Measurements from ENCODE around the gene PTPN14. TPM values are rescaled to one million over a fixed set of nuclear protein-coding genes. Genes with fewer than 3 reads are reported as not detected.
A peak's percentile ranks its signal among the peaks of the same experiment; 100 is the strongest.

PTPN14 gene
- total RNA-seq, 2 experiments from 2014 or later: 2.7 to 2.8 TPM

- H3K4me1 Mint-ChIP-seq (ENCODE audit: low read depth): peaks cover 7% of the 10 kb centered on the region
- H3K27me3 Mint-ChIP-seq (ENCODE audit: low read depth): no peaks in the 10 kb centered on the region
- no peaks in the 10 kb centered on the region for H3K9me3 Mint-ChIP-seq
- DNase-seq: no peak
- no peak overlapping the region for H3K27ac Mint-ChIP-seq
- no peak overlapping the region for H3K4me3 Mint-ChIP-seq
- intact Hi-C loops (cut with micrococcal nuclease): no loop called here
- CTCF ChIA-PET: no interaction called here
- no peaks in the 10 kb centered on the region for H3K36me3 Mint-ChIP-seq (ENCODE audit: low read depth)
Measured at GRCh38 chr1:214419650-214420049, 131.8 kb downstream of the PTPN14 start.

GRCh38 chr1:214418391-214418790 lies 133.0 kb downstream of the PTPN14 start:
- CTCF ChIA-PET: no interaction called here
- intact Hi-C loops (cut with micrococcal nuclease): no loop called here
- H3K9me3 Mint-ChIP-seq: no peaks in the 10 kb centered on the region
- H3K4me3 Mint-ChIP-seq: no peak overlapping the region
- no peak overlapping the region for H3K27ac Mint-ChIP-seq
- peaks cover 7% of the 10 kb centered on the region for H3K4me1 Mint-ChIP-seq (ENCODE audit: low read depth)
- H3K36me3 Mint-ChIP-seq (ENCODE audit: low read depth): no peaks in the 10 kb centered on the region
- no peaks in the 10 kb centered on the region for H3K27me3 Mint-ChIP-seq (ENCODE audit: low read depth)
- no peak for DNase-seq

GRCh38 chr1:214417545-214418210 lies 133.7 kb downstream of the PTPN14 start:
- H3K4me3 Mint-ChIP-seq: no peak overlapping the region
- DNase-seq: no peak
- no peaks in the 10 kb centered on the region for H3K9me3 Mint-ChIP-seq
- no peaks in the 10 kb centered on the region for H3K27me3 Mint-ChIP-seq (ENCODE audit: low read depth)
- no peaks in the 10 kb centered on the region for H3K36me3 Mint-ChIP-seq (ENCODE audit: low read depth)
- CTCF ChIA-PET: no interaction called here
- peaks cover 9% of the 10 kb centered on the region for H3K4me1 Mint-ChIP-seq (ENCODE audit: low read depth)
- no peak overlapping the region for H3K27ac Mint-ChIP-seq
- intact Hi-C loops (cut with micrococcal nuclease): no loop called here

GRCh38 chr1:214416858-214417257 lies 134.5 kb downstream of the PTPN14 start:
- no peaks in the 10 kb centered on the region for H3K36me3 Mint-ChIP-seq (ENCODE audit: low read depth)
- H3K9me3 Mint-ChIP-seq: no peaks in the 10 kb centered on the region
- H3K4me3 Mint-ChIP-seq: no peak overlapping the region
- H3K27ac Mint-ChIP-seq: no peak overlapping the region
- peaks cover 9% of the 10 kb centered on the region for H3K4me1 Mint-ChIP-seq (ENCODE audit: low read depth)
- no peak for DNase-seq
- H3K27me3 Mint-ChIP-seq (ENCODE audit: low read depth): no peaks in the 10 kb centered on the region
- CTCF ChIA-PET: no interaction called here
- intact Hi-C loops (cut with micrococcal nuclease): no loop called here

- Mint-ChIP-seq H3K27me3 (ENCODE audit: low read depth) (no peaks in the 10 kb centered on the region), H3K9me3 (no peaks in the 10 kb centered on the region), H3K27ac (no peak overlapping the region), H3K4me1 (ENCODE audit: low read depth) (peaks cover 9% of the 10 kb centered on the region), H3K36me3 (ENCODE audit: low read depth) (no peaks in the 10 kb centered on the region), H3K4me3 (no peak overlapping the region)
- DNase-seq: no peak
- CTCF ChIA-PET: interaction anchor here (1.1 kb wide), 1 partner anchor 50 kb away, joined by 3 read pairs; no protein-coding TSS in a partner anchor
- intact Hi-C loops (cut with micrococcal nuclease): no loop called here
Measured at GRCh38 chr1:214416417-214416816, 135.0 kb downstream of the PTPN14 start.

- H3K4me3 Mint-ChIP-seq: no peak overlapping the region
- peaks cover 4% of the 10 kb centered on the region for H3K9me3 Mint-ChIP-seq
- no peak for DNase-seq
- H3K27me3 Mint-ChIP-seq (ENCODE audit: low read depth): no peaks in the 10 kb centered on the region
- peaks cover 1% of the 10 kb centered on the region for H3K36me3 Mint-ChIP-seq (ENCODE audit: low read depth)
- intact Hi-C loops (cut with micrococcal nuclease): no loop called here
- peaks cover 9% of the 10 kb centered on the region for H3K4me1 Mint-ChIP-seq (ENCODE audit: low read depth)
- no peak overlapping the region for H3K27ac Mint-ChIP-seq
- CTCF ChIA-PET: no interaction called here
Measured at GRCh38 chr1:214415131-214415530, 136.3 kb downstream of the PTPN14 start.

- Mint-ChIP-seq H3K9me3 (peaks cover 4% of the 10 kb centered on the region), H3K27ac (no peak overlapping the region), H3K36me3 (ENCODE audit: low read depth) (peaks cover 1% of the 10 kb centered on the region), H3K4me3 (no peak overlapping the region), H3K4me1 (ENCODE audit: low read depth) (peaks cover 9% of the 10 kb centered on the region), H3K27me3 (ENCODE audit: low read depth) (no peaks in the 10 kb centered on the region)
- intact Hi-C loops (cut with micrococcal nuclease): no loop called here
- CTCF ChIA-PET: no interaction called here
- no peak for DNase-seq
Measured at GRCh38 chr1:214414691-214415090, 136.7 kb downstream of the PTPN14 start.

- CTCF ChIA-PET: no interaction called here
- H3K4me1 Mint-ChIP-seq (ENCODE audit: low read depth): peaks cover 4% of the 10 kb centered on the region
- no peaks in the 10 kb centered on the region for H3K27me3 Mint-ChIP-seq (ENCODE audit: low read depth)
- H3K36me3 Mint-ChIP-seq (ENCODE audit: low read depth): peaks cover 1% of the 10 kb centered on the region
- peaks cover 4% of the 10 kb centered on the region for H3K9me3 Mint-ChIP-seq
- intact Hi-C loops (cut with micrococcal nuclease): no loop called here
- H3K4me3 Mint-ChIP-seq: no peak overlapping the region
- H3K27ac Mint-ChIP-seq: no peak overlapping the region
- DNase-seq: peak; percentile 12
Measured at GRCh38 chr1:214413315-214413714, 138.1 kb downstream of the PTPN14 start.

GRCh38 chr1:214404571-214405213 lies 146.7 kb downstream of the PTPN14 start:
- CTCF ChIA-PET: interaction anchor here (0.6 to 1.2 kb wide), 3 partner anchors 168 to 375 kb away, joined by 3 read pairs; no protein-coding TSS in a partner anchor
- H3K9me3 Mint-ChIP-seq: no peaks in the 10 kb centered on the region
- H3K36me3 Mint-ChIP-seq (ENCODE audit: low read depth): no peaks in the 10 kb centered on the region
- DNase-seq: no peak
- intact Hi-C loops (cut with micrococcal nuclease): loop anchor here (2.0 kb wide), 1 partner anchor 24 kb away; no protein-coding TSS in a partner anchor
- H3K4me1 Mint-ChIP-seq (ENCODE audit: low read depth): peaks cover 7% of the 10 kb centered on the region
- peak overlapping the region; percentile 5 for H3K27ac Mint-ChIP-seq
- no peak overlapping the region for H3K4me3 Mint-ChIP-seq
- H3K27me3 Mint-ChIP-seq (ENCODE audit: low read depth): no peaks in the 10 kb centered on the region

- Mint-ChIP-seq H3K4me3 (no peak overlapping the region), H3K27me3 (ENCODE audit: low read depth) (no peaks in the 10 kb centered on the region), H3K9me3 (no peaks in the 10 kb centered on the region), H3K27ac (peak overlapping the region; percentile 31), H3K4me1 (ENCODE audit: low read depth) (peaks cover 9% of the 10 kb centered on the region), H3K36me3 (ENCODE audit: low read depth) (no peaks in the 10 kb centered on the region)
- CTCF ChIA-PET: interaction anchor here (0.6 to 1.2 kb wide), 2 partner anchors 180 to 375 kb away, joined by 3 read pairs; no protein-coding TSS in a partner anchor
- intact Hi-C loops (cut with micrococcal nuclease): loop anchor here (2.0 kb wide), 1 partner anchor 25 kb away; no protein-coding TSS in a partner anchor
- DNase-seq: no peak
Measured at GRCh38 chr1:214404154-214404553, 147.2 kb downstream of the PTPN14 start.

- H3K27ac Mint-ChIP-seq: no peak overlapping the region
- peaks cover 12% of the 10 kb centered on the region for H3K4me1 Mint-ChIP-seq (ENCODE audit: low read depth)
- H3K27me3 Mint-ChIP-seq (ENCODE audit: low read depth): no peaks in the 10 kb centered on the region
- no peak overlapping the region for H3K4me3 Mint-ChIP-seq
- DNase-seq: no peak
- CTCF ChIA-PET: interaction anchor here (1.2 kb wide), 1 partner anchor 181 kb away, joined by 3 read pairs; no protein-coding TSS in a partner anchor
- H3K9me3 Mint-ChIP-seq: no peaks in the 10 kb centered on the region
- no peaks in the 10 kb centered on the region for H3K36me3 Mint-ChIP-seq (ENCODE audit: low read depth)
- intact Hi-C loops (cut with micrococcal nuclease): no loop called here
Measured at GRCh38 chr1:214403431-214403830, 148.0 kb downstream of the PTPN14 start.

GRCh38 chr1:214402613-214403083 lies 148.8 kb downstream of the PTPN14 start:
- Mint-ChIP-seq H3K36me3 (ENCODE audit: low read depth) (no peaks in the 10 kb centered on the region), H3K9me3 (no peaks in the 10 kb centered on the region), H3K27me3 (ENCODE audit: low read depth) (no peaks in the 10 kb centered on the region), H3K4me1 (ENCODE audit: low read depth) (peaks cover 17% of the 10 kb centered on the region), H3K4me3 (no peak overlapping the region), H3K27ac (no peak overlapping the region)
- CTCF ChIA-PET: no interaction called here
- intact Hi-C loops (cut with micrococcal nuclease): no loop called here
- DNase-seq: no peak

- H3K36me3 Mint-ChIP-seq (ENCODE audit: low read depth): no peaks in the 10 kb centered on the region
- H3K4me1 Mint-ChIP-seq (ENCODE audit: low read depth): peaks cover 27% of the 10 kb centered on the region
Measured at GRCh38 chr1:214401666-214402065, 149.7 kb downstream of the PTPN14 start.

More at GRCh38 chr1:214401666-214402065, 149.7 kb downstream of the PTPN14 start:
- Mint-ChIP-seq H3K4me3 (no peak overlapping the region), H3K9me3 (no peaks in the 10 kb centered on the region), H3K27ac (no peak overlapping the region), H3K27me3 (ENCODE audit: low read depth) (no peaks in the 10 kb centered on the region)
- intact Hi-C loops (cut with micrococcal nuclease): no loop called here
- CTCF ChIA-PET: no interaction called here
- no peak for DNase-seq
